Right atrium auricular region (tissue), 2 donors: ENCODE measurements around the gene PAK6. TPM values are rescaled to one million over a fixed set of nuclear protein-coding genes. Genes with fewer than 3 reads are reported as not detected.
A peak's percentile ranks its signal among the peaks of the same experiment; 100 is the strongest.

ENCODE experiments used
- DNase-seq: peaks from one replicate; pipeline ENCODE4 v3.0.0-alpha.2; 2019; ENCODE audit warnings: low spot score
- H3K27ac ChIP-seq, 2 donors: fragments of 200-600 bp; sonication (generic); 1 replicate in 1 of 2; 2 replicates in 1 of 2; pipeline ENCODE4 v1.5.1; 2016 to 2019
- H3K27me3 ChIP-seq, 2 donors: fragments of 200-600 bp; sonication (generic); one replicate each; pipeline versions ENCODE4 v1.5.1 to v1.6.0; 2017 to 2019
- H3K36me3 ChIP-seq: fragments of 200-600 bp; sonication (generic); one replicate; pipeline ENCODE4 v1.5.1; 2016
- H3K4me1 ChIP-seq, 2 donors: fragments of 200-600 bp; sonication (generic); one replicate each; pipeline versions ENCODE4 v1.5.1 to v1.6.0; 2017 to 2019
- H3K4me3 ChIP-seq, 2 donors: fragments of 200-600 bp; sonication (generic); 1 replicate in 1 of 2; 2 replicates in 1 of 2; pipeline ENCODE4 v1.5.1; 2017 to 2019; ENCODE audit warnings: mild to moderate bottlenecking in 1 of 2, moderate library complexity in 1 of 2
- H3K9me3 ChIP-seq, 2 donors: fragments of 200-600 bp; sonication (generic); one replicate each; pipeline ENCODE4 v1.5.1; 2019
- CTCF ChIP-seq, 2 donors: fragments of 200-600 bp; sonication (generic); IDR thresholded peaks; one replicate each; pipeline ENCODE4 v1.5.1; 2019; ENCODE audit warnings: antibody characterized with exemption in 2 of 2
- total RNA-seq, 2 donors: library from RNA; depleted of rRNA; stranded (reverse); fragments of >200 nt; gene quantifications; one replicate each; pipeline ENCODE4 v1.1.0, GENCODE V29; 2016

PAK6 gene
- total RNA-seq, 2 donors from 2014 or later = 15.3 to 32.5 TPM

- Histone ChIP-seq H3K27ac (no peak overlapping the region), H3K4me3 (no peak overlapping the region), H3K4me1 (peaks cover 0 to 22% of the 10 kb centered on the region in 2 donors), H3K27me3 (peaks cover 0 to 6% of the 10 kb centered on the region in 2 donors), H3K36me3 (no peaks in the 10 kb centered on the region), H3K9me3 (no peaks in the 10 kb centered on the region)
- no peak for DNase-seq
- no peak for TF ChIP-seq CTCF (IDR thresholded peaks at IDR 0.05)
Measured at GRCh38 chr15:40277471-40277870, 38.6 kb downstream of the PAK6 start.

- H3K36me3 ChIP-seq = no peaks in the 10 kb centered on the region
- H3K27ac ChIP-seq = no peak overlapping the region
- no peak overlapping the region for H3K4me3 ChIP-seq
- peaks cover 0 to 27% of the 10 kb centered on the region in 2 donors for H3K4me1 ChIP-seq
- no peak for TF ChIP-seq CTCF (IDR thresholded peaks at IDR 0.05)
- no peaks in the 10 kb centered on the region for H3K9me3 ChIP-seq
- DNase-seq = no peak
- H3K27me3 ChIP-seq = peaks cover 0 to 9% of the 10 kb centered on the region in 2 donors
Measured at GRCh38 chr15:40278026-40278425, 39.2 kb downstream of the PAK6 start.

GRCh38 chr15:40279437-40280141, 40.7 kb downstream of the PAK6 start:
- Histone ChIP-seq H3K9me3 (no peaks in the 10 kb centered on the region), H3K4me1 (peaks cover 0 to 34% of the 10 kb centered on the region in 2 donors), H3K36me3 (no peaks in the 10 kb centered on the region), H3K27ac (no peak overlapping the region), H3K27me3 (peaks cover 0 to 11% of the 10 kb centered on the region in 2 donors), H3K4me3 (no peak overlapping the region)
- TF ChIP-seq CTCF (IDR thresholded peaks at IDR 0.05) = peak; percentile 94 to 99
- DNase-seq = peak; percentile 71

GRCh38 chr15:40280260-40281056, 41.6 kb downstream of the PAK6 start:
- no peak overlapping the region for H3K27ac ChIP-seq
- H3K4me1 ChIP-seq = peaks cover 0 to 42% of the 10 kb centered on the region in 2 donors
- no peaks in the 10 kb centered on the region for H3K9me3 ChIP-seq
- no peaks in the 10 kb centered on the region for H3K36me3 ChIP-seq
- TF ChIP-seq CTCF (IDR thresholded peaks at IDR 0.05) = no peak
- H3K4me3 ChIP-seq = no peak overlapping the region
- no peak for DNase-seq
- H3K27me3 ChIP-seq = peaks cover 0 to 11% of the 10 kb centered on the region in 2 donors

GRCh38 chr15:40281057-40281800, 42.4 kb downstream of the PAK6 start:
- TF ChIP-seq CTCF (IDR thresholded peaks at IDR 0.05) = no peak
- no peak overlapping the region for H3K27ac ChIP-seq
- peaks cover 0 to 11% of the 10 kb centered on the region in 2 donors for H3K27me3 ChIP-seq
- DNase-seq = no peak
- no peaks in the 10 kb centered on the region for H3K9me3 ChIP-seq
- H3K36me3 ChIP-seq = no peaks in the 10 kb centered on the region
- peaks cover 0 to 49% of the 10 kb centered on the region in 2 donors for H3K4me1 ChIP-seq
- peak overlapping the region in 1 of 2 donors; percentile 53 for H3K4me3 ChIP-seq
